RWPE2 (cell line): ENCODE measurements around the gene HOXA11.

Experiments
- ATAC-seq: fragments of 200-7000 bp; cut with Tn5 transposase; 3 replicates; pipeline ENCODE4 v1.9.1; 2021; ENCODE audit warnings: low read depth
- DNase-seq: peaks from one replicate; pipeline ENCODE4 v3.0.0-alpha.2; 2020; ENCODE audit warnings: low spot score
- H3K27ac ChIP-seq: fragments of 450-650 bp; 2 replicates; pipeline ENCODE4 v1.5.1; 2017; ENCODE audit warnings: mild to moderate bottlenecking; ENCODE audit not compliant: poor library complexity, severe bottlenecking
- H3K27me3 ChIP-seq: fragments of 250-450 bp; sonication (Bioruptor Pico); 2 replicates; pipeline ENCODE4 v1.5.1; 2021; ENCODE audit warnings: mild to moderate bottlenecking, moderate library complexity; ENCODE audit not compliant: insufficient read depth, poor library complexity, severe bottlenecking
- H3K36me3 ChIP-seq: fragments of 250-450 bp; sonication (Bioruptor Pico); 2 replicates; pipeline ENCODE4 v1.5.1; 2020; ENCODE audit warnings: low read depth, mild to moderate bottlenecking, moderate library complexity
- H3K4me1 ChIP-seq: fragments of 250-450 bp; sonication (Bioruptor Pico); 2 replicates; pipeline ENCODE4 v1.5.1; 2021; ENCODE audit warnings: mild to moderate bottlenecking, moderate library complexity; ENCODE audit not compliant: insufficient read depth, poor library complexity, severe bottlenecking
- H3K4me3 ChIP-seq: fragments of 250-450 bp; sonication (Bioruptor Pico); 2 replicates; pipeline ENCODE4 v1.5.1; 2021; ENCODE audit warnings: mild to moderate bottlenecking, moderate library complexity; ENCODE audit not compliant: severe bottlenecking
- H3K9me3 ChIP-seq: fragments of 250-450 bp; sonication (Bioruptor Pico); 2 replicates; pipeline ENCODE4 v1.5.1; 2021; ENCODE audit warnings: mild to moderate bottlenecking, moderate library complexity; ENCODE audit not compliant: severe bottlenecking
- CTCF ChIP-seq: fragments of 450-650 bp; IDR thresholded peaks from one replicate; pipeline ENCODE4 v1.5.1; 2017; ENCODE audit warnings: mild to moderate bottlenecking, moderate library complexity; ENCODE audit not compliant: poor library complexity, severe bottlenecking

HOXA11 gene

GRCh38 chr7:27166531-27167505 lies 18.2 kb downstream of the HOXA11 start:
- no peak for TF ChIP-seq CTCF
- Histone ChIP-seq H3K36me3 (peaks cover 25% of the 10 kb centered on the region), H3K9me3 (no peaks in the 10 kb centered on the region), H3K4me3 (peak overlapping the region; percentile 54), H3K27ac (peak overlapping the region; percentile 93), H3K27me3 (no peaks in the 10 kb centered on the region), H3K4me1 (peaks cover 5% of the 10 kb centered on the region)
- ATAC-seq (no peak), DNase-seq (no peak)

GRCh38 chr7:27165996-27166530 lies 19.0 kb downstream of the HOXA11 start:
- Histone ChIP-seq H3K9me3 (no peaks in the 10 kb centered on the region), H3K27me3 (no peaks in the 10 kb centered on the region), H3K4me1 (peaks cover 5% of the 10 kb centered on the region), H3K36me3 (peaks cover 25% of the 10 kb centered on the region), H3K4me3 (peak overlapping the region; percentile 54), H3K27ac (peak overlapping the region; percentile 93)
- TF ChIP-seq CTCF = no peak
- DNase-seq (no peak), ATAC-seq (no peak)

- no peaks in the 10 kb centered on the region for H3K9me3 ChIP-seq
- H3K4me1 ChIP-seq = peaks cover 5% of the 10 kb centered on the region
- DNase-seq = peak; percentile 93
- peaks cover 18% of the 10 kb centered on the region for H3K36me3 ChIP-seq
- H3K27ac ChIP-seq = peak within 1 kb of the TSS; percentile 93
- TF ChIP-seq CTCF = no peak
- peak; percentile 1; the same call in 1 of the 3 replicates for ATAC-seq
- no peaks in the 10 kb centered on the region for H3K27me3 ChIP-seq
- H3K4me3 ChIP-seq = peak within 1 kb of the TSS; percentile 54
These were observed 19.7 kb downstream of the HOXA11 start, which contains the start of gene HOXA9 for GRCh38 chr7:27165089-27165995. HOXA9 (minus strand) TSS chr7:27165537; CDS start chr7:27165457, 80 bp downstream.

GRCh38 chr7:27164367-27165088 lies 20.5 kb downstream of the HOXA11 start:
- H3K27ac ChIP-seq = peak overlapping the region; percentile 93
- H3K27me3 ChIP-seq = no peaks in the 10 kb centered on the region
- H3K4me1 ChIP-seq = peaks cover 9% of the 10 kb centered on the region
- H3K36me3 ChIP-seq = peaks cover 18% of the 10 kb centered on the region
- no peaks in the 10 kb centered on the region for H3K9me3 ChIP-seq
- TF ChIP-seq CTCF = no peak
- DNase-seq = no peak
- no peak for ATAC-seq
- H3K4me3 ChIP-seq = peak overlapping the region; percentile 54
